Measurements from ENCODE around the gene CRTC3.

The CRTC3 gene

GRCh38 chr15:90545095-90545494 is 15.4 kb downstream of the CRTC3 start:
- no peak overlapping the region for H3K4me3 ChIP-seq
- H3K9ac ChIP-seq = no peak overlapping the region
- TF ChIP-seq Cebpa-rat (IDR thresholded peaks at IDR 0.05) = no peak
- H4K20me1 ChIP-seq = peaks cover 11% of the 10 kb centered on the region; the same call in 1 of the 2 replicates
- no peaks in the 10 kb centered on the region for H3K27me3 ChIP-seq
- H3K9me3 ChIP-seq = no peaks in the 10 kb centered on the region
- H3K27ac ChIP-seq = no peak overlapping the region
- no peaks in the 10 kb centered on the region for H3K4me1 ChIP-seq
- peaks cover 42% of the 10 kb centered on the region for H3K36me3 ChIP-seq
- no peak overlapping the region for H3K4me2 ChIP-seq

GRCh38 chr15:90547540-90547939 is 17.8 kb downstream of the CRTC3 start:
- Histone ChIP-seq H3K4me2 (no peak overlapping the region), H3K4me3 (no peak overlapping the region)
- no peak for TF ChIP-seq Cebpa-rat (IDR thresholded peaks at IDR 0.05)

DNA sequence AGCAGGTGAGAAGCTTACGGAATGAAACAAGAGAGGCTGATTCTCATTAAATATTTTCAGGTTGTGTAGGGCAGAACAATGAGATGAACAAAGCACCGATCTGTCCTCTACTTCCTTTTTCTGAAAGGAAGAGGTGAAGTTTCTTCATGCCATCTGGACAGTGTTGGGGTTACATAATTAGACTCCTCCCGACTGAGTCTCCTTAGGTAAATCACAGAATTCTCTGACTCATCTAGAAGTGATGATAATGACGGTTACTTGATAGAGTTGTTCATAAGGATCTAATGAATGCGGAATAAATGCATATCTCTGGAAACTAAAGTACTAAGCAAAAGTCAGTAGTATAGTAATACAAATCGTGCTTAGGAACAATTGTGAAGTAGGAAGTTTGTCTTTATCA is 21.2 kb downstream of the CRTC3 start:
- Histone ChIP-seq H3K27me3 (no peaks in the 10 kb centered on the region), H3K4me2 (peak overlapping the region; percentile 33; the same call in 1 of the 2 replicates), H3K9ac (no peak overlapping the region), H3K4me3 (no peak overlapping the region), H3K9me3 (no peaks in the 10 kb centered on the region), H4K20me1 (peaks cover 15% of the 10 kb centered on the region), H3K4me1 (peaks cover 7% of the 10 kb centered on the region), H3K27ac (no peak overlapping the region), H3K36me3 (peaks cover 53% of the 10 kb centered on the region)
- TF ChIP-seq Cebpa-rat (IDR thresholded peaks at IDR 0.05) = no peak

More at GRCh38 chr15:90547540-90547939, 17.8 kb downstream of the CRTC3 start:
- peaks cover 11% of the 10 kb centered on the region; the same call in 1 of the 2 replicates for H4K20me1 ChIP-seq
- H3K4me1 ChIP-seq = peaks cover 7% of the 10 kb centered on the region
- no peak overlapping the region for H3K9ac ChIP-seq
- no peak overlapping the region for H3K27ac ChIP-seq
- H3K27me3 ChIP-seq = no peaks in the 10 kb centered on the region
- peaks cover 44% of the 10 kb centered on the region for H3K36me3 ChIP-seq
- no peaks in the 10 kb centered on the region for H3K9me3 ChIP-seq

DNA sequence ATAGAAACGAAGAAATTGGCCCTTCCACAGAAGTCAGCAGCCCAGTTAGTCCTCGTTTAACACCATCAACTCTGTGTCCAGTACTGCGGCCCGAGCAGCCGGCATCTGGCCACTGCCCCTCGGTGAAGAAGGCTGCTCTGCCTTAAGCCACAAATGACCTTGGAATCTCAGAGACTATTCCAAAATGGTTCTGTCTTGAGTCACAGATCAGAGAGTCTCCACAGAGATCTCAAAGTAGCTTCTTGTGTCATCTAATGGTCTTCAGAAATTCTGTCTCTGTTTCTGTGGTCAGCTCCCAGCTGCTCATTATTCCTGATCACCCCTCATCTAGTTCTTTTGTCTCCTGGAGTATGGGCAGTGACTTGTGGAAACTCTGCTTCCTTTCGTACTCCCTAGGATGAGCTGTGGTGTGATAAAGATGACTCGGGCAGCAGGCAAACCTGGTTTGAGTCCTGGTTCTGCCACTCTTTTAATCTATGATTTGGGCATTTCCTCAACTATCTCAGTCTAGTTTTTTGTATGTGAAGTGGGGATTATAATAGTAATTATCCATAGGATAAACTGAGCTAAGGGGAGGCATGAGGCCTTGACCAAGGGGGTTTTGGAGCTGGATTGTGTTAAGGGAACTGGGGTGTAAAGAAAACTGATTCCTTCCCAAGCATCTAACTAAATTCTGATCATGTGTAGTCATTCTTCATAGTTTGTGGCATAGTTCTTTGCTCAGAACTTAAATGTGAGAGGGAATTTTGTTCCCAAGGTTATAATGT is 22.6 kb downstream of the CRTC3 start:
- Histone ChIP-seq H3K36me3 (peaks cover 51% of the 10 kb centered on the region), H3K4me2 (no peak overlapping the region), H3K4me1 (peaks cover 11% of the 10 kb centered on the region), H3K9ac (no peak overlapping the region), H3K4me3 (no peak overlapping the region), H3K9me3 (no peaks in the 10 kb centered on the region), H4K20me1 (peaks cover 19% of the 10 kb centered on the region), H3K27me3 (no peaks in the 10 kb centered on the region), H3K27ac (no peak overlapping the region)
- TF ChIP-seq Cebpa-rat (IDR thresholded peaks at IDR 0.05) = no peak

DNA sequence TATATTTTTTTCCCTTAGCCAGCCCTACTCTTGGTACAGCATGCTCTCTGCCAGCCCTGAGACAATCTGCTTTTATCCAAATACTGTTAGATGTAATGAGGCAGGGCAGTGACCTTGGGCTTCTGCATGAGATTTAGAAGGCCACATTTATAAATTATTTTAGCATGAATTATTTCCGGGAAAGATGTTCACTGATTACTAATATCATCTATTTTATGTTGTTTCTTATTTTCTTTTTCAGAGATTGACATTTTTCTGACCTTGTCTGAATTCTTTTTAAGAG is 23.1 kb downstream of the CRTC3 start:
- Histone ChIP-seq H3K36me3 (peaks cover 46% of the 10 kb centered on the region), H3K27ac (no peak overlapping the region), H3K9me3 (no peaks in the 10 kb centered on the region), H3K4me2 (no peak overlapping the region), H4K20me1 (peaks cover 24% of the 10 kb centered on the region), H3K9ac (no peak overlapping the region), H3K27me3 (no peaks in the 10 kb centered on the region), H3K4me1 (peaks cover 17% of the 10 kb centered on the region), H3K4me3 (no peak overlapping the region)
- TF ChIP-seq Cebpa-rat (IDR thresholded peaks at IDR 0.05) = no peak

DNA sequence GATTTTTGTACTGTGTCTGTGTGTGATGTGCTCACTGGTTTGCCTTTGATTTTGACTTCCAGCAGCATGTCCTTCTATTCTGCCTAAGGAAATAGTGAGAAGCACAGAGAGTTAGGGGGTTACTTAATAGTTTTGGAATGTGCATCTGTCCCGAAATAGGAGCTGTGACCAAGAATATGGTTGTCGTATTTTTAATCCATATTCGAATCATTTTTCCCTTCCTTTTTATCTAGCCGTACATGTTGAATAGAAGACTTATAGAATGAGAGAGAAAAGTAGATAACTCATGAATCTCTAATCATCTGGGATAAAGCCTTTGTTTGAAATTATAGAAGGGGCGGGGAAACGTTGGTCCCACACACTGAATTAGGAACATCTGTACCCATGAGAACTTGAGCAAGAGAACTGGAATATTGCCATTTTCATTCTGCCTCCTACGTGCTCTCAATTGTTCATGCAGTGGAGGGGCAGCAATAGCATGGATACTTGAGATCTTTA is 23.6 kb downstream of the CRTC3 start:
- Histone ChIP-seq H3K9me3 (no peaks in the 10 kb centered on the region), H4K20me1 (peaks cover 28% of the 10 kb centered on the region), H3K9ac (no peak overlapping the region), H3K4me1 (peaks cover 21% of the 10 kb centered on the region), H3K36me3 (peaks cover 42% of the 10 kb centered on the region), H3K4me2 (no peak overlapping the region), H3K4me3 (no peak overlapping the region), H3K27me3 (no peaks in the 10 kb centered on the region), H3K27ac (no peak overlapping the region)
- TF ChIP-seq Cebpa-rat (IDR thresholded peaks at IDR 0.05) = no peak

- H3K36me3 ChIP-seq = peaks cover 26% of the 10 kb centered on the region
- H3K4me3 ChIP-seq = no peak overlapping the region
- H3K9ac ChIP-seq = peak overlapping the region; percentile 35; the same call in 1 of the 2 replicates
- H3K9me3 ChIP-seq = peaks cover 7% of the 10 kb centered on the region
- peak overlapping the region; percentile 31; the same call in 1 of the 2 replicates for H3K27ac ChIP-seq
- no peak for TF ChIP-seq Cebpa-rat (IDR thresholded peaks at IDR 0.05)
- H3K4me1 ChIP-seq = peaks cover 41% of the 10 kb centered on the region
- H3K27me3 ChIP-seq = no peaks in the 10 kb centered on the region
- peaks cover 28% of the 10 kb centered on the region for H4K20me1 ChIP-seq
- peak overlapping the region; percentile 31 for H3K4me2 ChIP-seq
Observed at GRCh38 chr15:90557186-90558084, 27.7 kb downstream of the CRTC3 start.

GRCh38 chr15:90558171-90558573 is 28.4 kb downstream of the CRTC3 start:
- peaks cover 7% of the 10 kb centered on the region for H3K9me3 ChIP-seq
- H3K27ac ChIP-seq = no peak overlapping the region
- H3K36me3 ChIP-seq = peaks cover 26% of the 10 kb centered on the region
- H3K27me3 ChIP-seq = no peaks in the 10 kb centered on the region
- H4K20me1 ChIP-seq = peaks cover 30% of the 10 kb centered on the region
- no peak overlapping the region; the same call in 1 of the 2 replicates for H3K9ac ChIP-seq
- no peak overlapping the region for H3K4me3 ChIP-seq
- peaks cover 48% of the 10 kb centered on the region for H3K4me1 ChIP-seq
- peak overlapping the region; percentile 31; the same call in 1 of the 2 replicates for H3K4me2 ChIP-seq
- TF ChIP-seq Cebpa-rat (IDR thresholded peaks at IDR 0.05) = no peak

DNA sequence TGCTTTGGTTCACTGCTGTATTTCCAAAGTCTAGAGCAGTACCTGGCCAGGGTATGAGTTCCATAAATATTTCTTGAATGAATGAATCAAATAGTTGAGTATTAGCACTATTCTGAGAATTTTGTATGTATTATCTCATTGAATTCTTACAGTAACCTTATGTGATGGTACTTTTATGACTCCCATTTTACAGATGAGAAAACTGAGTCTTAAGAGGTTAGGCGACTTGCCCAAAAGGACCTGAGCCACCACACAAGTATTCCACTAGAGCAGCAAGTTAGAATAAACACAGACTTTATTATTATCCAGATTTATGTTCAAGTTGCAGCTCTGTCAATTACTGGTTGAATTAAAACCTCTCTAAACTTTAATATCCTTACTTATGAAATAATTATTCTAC is 29.4 kb downstream of the CRTC3 start:
- Histone ChIP-seq H3K9ac (no peak overlapping the region), H4K20me1 (peaks cover 27% of the 10 kb centered on the region), H3K27ac (no peak overlapping the region), H3K27me3 (no peaks in the 10 kb centered on the region), H3K36me3 (peaks cover 19% of the 10 kb centered on the region), H3K9me3 (peaks cover 7% of the 10 kb centered on the region), H3K4me3 (no peak overlapping the region), H3K4me2 (no peak overlapping the region), H3K4me1 (peaks cover 57% of the 10 kb centered on the region)
- no peak for TF ChIP-seq Cebpa-rat (IDR thresholded peaks at IDR 0.05)
